GM21529 (cell line): Measurements from ENCODE around the gene LTBP4.
"Not testable (repeated sequence)": the region's sequence is repeated elsewhere in the genome, so short reads cannot be mapped to it uniquely, and the experiment has no call there.

ENCODE experiments used
- ATAC-seq: cut with Tn5 transposase; IDR thresholded peaks from one replicate; pipeline ENCODE4 v1.9.1; 2021; ENCODE audit not compliant: unreplicated experiment

LTBP4 gene, protein sequence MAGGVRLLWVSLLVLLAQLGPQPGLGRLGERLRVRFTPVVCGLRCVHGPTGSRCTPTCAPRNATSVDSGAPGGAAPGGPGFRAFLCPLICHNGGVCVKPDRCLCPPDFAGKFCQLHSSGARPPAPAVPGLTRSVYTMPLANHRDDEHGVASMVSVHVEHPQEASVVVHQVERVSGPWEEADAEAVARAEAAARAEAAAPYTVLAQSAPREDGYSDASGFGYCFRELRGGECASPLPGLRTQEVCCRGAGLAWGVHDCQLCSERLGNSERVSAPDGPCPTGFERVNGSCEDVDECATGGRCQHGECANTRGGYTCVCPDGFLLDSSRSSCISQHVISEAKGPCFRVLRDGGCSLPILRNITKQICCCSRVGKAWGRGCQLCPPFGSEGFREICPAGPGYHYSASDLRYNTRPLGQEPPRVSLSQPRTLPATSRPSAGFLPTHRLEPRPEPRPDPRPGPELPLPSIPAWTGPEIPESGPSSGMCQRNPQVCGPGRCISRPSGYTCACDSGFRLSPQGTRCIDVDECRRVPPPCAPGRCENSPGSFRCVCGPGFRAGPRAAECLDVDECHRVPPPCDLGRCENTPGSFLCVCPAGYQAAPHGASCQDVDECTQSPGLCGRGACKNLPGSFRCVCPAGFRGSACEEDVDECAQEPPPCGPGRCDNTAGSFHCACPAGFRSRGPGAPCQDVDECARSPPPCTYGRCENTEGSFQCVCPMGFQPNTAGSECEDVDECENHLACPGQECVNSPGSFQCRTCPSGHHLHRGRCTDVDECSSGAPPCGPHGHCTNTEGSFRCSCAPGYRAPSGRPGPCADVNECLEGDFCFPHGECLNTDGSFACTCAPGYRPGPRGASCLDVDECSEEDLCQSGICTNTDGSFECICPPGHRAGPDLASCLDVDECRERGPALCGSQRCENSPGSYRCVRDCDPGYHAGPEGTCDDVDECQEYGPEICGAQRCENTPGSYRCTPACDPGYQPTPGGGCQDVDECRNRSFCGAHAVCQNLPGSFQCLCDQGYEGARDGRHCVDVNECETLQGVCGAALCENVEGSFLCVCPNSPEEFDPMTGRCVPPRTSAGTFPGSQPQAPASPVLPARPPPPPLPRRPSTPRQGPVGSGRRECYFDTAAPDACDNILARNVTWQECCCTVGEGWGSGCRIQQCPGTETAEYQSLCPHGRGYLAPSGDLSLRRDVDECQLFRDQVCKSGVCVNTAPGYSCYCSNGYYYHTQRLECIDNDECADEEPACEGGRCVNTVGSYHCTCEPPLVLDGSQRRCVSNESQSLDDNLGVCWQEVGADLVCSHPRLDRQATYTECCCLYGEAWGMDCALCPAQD (N-terminal part only)

DNA sequence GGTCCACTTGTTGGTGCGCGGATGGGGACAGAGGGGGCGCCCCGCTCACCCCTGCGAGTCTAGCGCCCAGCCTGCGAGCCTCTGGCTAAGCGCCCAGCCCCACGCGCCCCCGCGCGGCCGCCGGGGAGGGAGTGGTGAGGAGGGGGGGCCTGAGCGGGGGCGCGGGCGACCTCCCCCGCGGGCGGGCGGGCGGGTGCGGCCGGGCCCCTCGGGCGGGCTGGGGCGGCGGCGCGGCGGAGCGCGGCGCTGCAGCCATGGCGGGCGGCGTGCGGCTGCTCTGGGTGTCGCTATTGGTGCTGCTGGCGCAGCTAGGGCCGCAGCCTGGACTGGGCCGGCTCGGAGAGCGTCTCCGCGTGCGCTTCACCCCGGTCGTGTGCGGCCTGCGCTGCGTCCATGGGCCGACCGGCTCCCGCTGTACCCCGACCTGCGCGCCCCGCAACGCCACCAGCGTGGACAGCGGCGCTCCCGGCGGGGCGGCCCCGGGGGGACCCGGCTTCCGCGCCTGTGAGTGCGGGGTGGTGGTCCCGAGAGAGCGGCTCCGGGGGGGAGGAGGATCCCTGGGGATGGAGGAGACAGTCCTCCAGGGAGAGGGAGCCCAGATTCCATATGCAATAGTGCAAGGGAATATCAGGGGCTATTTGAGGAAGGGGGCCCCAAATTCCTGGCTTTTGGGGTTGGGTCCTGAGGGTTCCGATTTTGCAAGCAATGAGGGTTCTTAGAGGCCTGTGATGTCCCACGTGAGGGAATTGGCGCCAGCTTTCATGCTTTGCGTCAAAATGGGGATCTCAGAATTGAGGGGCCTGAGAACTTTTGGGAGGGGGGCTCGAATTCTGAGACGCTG, at the start of gene LTBP4:
Gene LTBP4, plus strand, starts transcription at position 236 of the 841 bp plus-strand sequence. Its CDS starts 19 bp downstream, at position 255.
- ATAC-seq: no peak

DNA sequence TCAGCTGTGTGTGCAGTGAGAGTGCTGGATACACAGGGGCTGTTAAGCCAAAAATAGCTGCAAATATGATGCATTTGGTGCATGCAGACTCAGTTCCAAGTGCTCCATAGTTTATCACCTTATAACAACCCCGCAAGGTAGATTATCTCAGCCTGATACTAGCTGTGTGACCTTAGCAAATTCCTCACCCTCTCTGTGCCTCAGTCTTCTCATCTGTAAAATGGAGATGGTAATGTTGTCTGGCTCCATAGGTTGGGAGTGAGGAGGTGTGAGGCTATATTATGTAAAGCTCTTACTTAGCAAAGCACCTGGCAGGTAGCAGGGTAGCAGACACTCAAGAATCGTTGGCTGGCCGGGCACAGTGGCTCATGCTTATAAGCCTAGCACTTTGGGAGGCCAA, 48.3 kb upstream of the LTBP4 start:
- ATAC-seq: no peak

DNA sequence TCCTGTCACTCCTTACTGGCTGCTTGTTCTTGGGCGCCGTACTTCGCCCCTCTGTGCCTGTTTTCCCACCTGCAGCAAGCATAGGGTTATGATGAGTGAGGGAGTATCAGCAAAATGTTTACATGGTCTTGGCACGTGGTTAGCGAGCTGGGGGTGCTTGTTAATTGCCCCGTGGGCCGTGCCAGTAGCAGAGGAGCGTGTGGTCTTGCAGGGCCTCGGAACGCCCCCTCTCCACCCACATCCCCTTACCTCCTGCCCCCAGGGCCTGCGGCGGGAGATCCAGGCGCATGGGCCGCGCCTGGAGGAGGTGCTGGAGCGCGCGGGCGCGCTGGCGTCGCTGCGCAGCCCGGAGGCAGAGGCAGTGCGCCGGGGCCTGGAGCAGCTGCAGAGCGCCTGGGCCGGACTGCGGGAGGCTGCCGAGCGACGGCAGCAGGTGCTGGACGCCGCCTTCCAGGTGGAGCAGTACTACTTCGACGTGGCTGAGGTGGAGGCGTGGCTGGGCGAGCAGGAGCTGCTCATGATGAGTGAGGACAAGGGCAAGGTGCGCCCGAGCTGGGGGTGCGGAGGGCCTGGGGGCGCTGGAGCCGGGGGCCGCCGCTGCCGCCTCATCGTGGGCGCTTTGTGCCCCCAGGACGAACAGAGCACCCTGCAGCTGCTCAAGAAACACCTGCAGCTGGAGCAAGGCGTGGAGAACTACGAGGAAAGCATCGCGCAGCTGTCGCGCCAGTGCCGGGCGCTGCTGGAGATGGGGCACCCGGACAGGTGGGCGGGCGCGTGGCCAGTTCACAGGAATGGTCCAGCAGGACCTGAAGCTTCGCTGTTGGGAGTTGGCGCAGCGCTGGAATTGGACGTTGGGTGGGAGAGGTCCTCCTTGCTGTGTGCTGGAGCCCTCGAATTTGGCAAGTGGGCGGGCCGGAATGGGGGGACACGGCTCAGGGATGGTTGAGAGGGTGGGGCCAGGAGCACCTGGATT, 47.0 kb upstream of the LTBP4 start:
- ATAC-seq: no peak

DNA sequence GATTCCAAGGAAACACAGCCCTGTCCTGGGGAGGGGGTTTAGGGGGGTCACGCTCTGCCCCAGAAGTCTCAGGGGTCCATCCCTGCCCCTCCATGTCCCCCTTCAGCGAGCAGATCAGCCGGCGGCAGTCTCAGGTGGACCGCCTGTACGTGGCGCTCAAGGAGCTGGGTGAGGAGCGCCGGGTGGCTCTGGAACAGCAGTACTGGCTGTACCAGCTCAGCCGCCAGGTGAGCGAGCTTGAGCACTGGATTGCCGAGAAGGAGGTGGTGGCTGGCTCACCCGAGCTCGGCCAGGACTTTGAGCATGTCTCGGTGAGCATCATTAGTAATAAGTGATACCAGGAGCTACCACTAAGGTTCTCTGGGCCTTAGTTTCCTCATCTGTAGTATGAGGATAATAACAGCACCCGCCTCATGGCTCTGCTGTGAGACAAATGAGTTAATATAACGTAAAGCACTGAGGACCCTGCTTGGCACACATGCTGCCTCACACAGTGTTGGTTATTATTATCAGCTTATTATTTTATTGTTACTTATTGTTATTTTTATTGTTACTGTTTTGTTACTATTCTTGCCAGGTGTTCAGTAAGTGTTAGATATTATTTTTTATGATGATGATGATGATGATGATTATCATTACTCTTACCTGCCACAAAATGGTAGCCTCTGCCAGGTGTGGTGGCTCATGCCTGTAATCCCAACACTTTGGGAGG, 45.0 kb upstream of the LTBP4 start:
- ATAC-seq: no peak

DNA sequence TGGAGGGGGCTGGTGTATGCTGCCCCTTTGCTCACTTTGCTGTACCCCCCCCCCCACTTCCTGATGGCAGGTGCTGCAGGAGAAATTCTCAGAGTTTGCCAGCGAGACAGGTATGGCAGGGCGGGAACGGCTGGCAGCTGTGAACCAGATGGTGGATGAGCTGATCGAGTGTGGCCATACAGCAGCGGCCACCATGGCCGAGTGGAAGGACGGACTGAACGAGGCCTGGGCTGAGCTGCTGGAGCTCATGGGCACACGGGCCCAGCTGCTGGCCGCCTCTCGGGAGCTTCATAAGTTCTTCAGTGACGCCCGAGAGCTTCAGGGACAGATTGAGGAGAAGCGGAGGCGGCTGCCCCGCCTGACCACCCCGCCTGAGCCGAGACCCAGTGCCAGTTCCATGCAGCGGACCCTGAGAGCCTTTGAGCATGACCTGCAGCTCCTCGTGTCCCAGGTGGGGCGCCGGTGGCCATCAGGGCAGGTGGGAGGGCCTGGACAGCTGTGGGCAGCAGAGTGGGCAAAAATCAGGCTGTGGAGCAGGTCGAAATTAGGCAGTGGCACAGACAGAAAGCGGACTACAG, 44.1 kb upstream of the LTBP4 start:
- no peak for ATAC-seq

DNA sequence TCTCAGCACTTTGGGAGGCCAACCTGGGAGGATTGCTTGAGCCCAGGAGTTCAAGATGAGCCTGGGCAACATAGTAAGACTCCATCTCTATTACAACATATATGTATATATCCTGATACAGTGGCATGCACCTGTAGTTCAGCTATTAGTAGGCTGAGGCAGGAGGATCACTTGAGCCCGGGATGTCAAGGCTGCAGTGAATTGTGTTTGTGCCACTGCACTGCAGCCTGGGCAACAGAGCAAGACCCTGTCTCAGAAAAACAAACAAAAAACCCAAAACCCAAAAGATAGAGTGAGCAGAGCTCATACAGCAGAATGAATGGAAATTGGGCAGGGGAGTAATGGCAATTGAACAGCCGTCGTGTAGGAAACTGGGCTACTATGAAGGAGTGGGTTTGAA, 41.8 kb upstream of the LTBP4 start:
- ATAC-seq: no peak

DNA sequence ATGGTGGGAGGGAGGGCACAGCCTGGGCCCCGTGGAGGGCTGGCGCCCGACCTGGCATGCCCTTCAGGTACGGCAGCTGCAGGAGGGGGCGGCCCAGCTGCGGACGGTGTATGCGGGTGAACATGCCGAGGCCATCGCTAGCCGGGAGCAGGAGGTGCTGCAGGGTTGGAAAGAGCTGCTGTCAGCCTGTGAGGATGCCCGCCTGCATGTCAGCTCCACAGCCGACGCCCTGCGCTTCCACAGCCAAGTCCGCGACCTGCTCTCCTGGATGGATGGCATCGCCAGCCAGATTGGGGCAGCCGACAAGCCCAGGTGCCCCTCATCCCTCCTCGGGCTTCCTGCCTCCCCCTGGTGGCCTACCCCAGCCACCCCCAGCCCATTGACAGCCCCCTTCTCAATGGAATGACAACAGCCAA, 41.1 kb upstream of the LTBP4 start:
- ATAC-seq: no peak

DNA sequence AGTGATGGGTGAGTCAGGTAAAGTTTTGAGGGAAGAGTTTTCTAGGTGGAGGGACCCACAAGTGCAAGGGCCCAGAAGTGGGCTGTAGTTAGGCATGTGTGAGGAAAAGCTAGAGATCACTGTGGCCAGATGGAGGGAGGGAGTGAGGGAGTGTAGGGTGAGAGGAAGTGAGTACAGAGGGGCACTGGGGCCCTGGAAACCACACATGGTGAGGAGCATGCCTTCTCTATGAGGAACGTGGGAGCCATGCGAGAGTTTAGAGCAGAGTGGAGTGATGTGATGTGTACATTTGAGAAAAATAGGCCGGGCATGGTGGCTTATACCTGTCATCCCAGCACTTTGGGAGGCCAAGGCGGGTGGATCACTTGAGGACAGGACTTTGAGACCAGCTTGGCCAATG, 39.2 kb upstream of the LTBP4 start:
- ATAC-seq: no peak

DNA sequence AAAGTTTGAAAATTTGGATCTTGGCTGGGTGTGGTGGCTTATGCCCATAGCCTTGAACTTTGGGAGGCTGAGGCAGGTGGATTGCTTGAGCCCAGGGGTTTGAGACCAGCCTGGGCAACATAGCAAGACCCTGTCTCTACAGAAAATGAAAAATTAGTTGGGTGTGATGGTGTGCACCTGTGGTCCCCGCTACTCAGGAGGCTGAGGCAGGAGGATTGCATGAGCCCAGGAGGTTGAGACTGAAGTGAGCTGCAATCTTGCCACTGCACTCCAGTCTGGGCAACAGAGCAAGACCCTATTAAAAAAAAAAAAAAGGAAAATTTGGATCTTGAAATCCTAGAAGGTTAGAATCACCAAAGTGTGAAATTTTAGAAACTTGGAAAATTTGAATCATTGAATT, 36.6 kb upstream of the LTBP4 start:
- not testable (repeated sequence) for ATAC-seq

DNA sequence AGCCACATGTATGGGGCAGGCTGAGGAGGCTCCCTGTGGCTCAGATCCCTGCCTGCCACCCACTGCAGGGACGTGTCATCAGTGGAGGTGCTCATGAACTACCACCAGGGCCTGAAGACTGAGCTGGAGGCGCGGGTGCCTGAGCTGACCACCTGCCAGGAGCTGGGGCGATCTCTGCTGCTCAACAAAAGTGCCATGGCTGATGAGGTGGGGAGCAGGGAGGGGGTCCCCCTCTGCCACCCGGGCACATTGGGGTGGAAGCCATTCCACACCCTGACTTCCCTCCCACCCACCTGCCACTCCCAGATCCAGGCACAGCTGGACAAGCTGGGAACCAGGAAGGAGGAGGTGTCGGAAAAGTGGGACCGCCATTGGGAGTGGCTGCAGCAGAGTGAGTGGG, 35.8 kb upstream of the LTBP4 start:
- no peak for ATAC-seq

DNA sequence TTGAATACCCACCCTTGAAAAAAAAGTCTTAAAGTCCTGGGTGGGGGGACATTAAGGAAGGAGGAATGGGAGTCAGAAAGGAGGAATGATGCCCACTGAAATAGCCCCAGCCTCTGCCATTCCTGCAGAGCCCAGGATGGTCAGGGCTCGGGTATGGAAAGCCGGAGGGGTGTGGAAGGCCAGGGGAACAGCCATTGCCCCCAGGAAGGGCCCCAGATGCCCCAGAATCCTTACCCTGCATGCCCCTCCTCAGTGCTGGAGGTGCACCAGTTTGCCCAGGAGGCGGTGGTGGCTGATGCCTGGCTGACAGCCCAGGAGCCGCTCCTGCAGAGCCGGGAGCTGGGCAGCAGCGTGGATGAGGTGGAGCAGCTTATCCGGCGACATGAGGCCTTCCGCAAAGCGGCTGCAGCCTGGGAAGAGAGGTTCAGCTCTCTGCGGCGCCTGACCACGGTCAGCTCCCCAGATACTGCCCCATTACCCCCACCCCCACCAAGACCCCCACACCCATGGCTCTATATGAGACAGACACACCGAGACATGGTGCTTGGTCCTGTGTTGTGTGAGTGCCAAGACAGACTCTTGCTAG, 35.2 kb upstream of the LTBP4 start:
- ATAC-seq: no peak

DNA sequence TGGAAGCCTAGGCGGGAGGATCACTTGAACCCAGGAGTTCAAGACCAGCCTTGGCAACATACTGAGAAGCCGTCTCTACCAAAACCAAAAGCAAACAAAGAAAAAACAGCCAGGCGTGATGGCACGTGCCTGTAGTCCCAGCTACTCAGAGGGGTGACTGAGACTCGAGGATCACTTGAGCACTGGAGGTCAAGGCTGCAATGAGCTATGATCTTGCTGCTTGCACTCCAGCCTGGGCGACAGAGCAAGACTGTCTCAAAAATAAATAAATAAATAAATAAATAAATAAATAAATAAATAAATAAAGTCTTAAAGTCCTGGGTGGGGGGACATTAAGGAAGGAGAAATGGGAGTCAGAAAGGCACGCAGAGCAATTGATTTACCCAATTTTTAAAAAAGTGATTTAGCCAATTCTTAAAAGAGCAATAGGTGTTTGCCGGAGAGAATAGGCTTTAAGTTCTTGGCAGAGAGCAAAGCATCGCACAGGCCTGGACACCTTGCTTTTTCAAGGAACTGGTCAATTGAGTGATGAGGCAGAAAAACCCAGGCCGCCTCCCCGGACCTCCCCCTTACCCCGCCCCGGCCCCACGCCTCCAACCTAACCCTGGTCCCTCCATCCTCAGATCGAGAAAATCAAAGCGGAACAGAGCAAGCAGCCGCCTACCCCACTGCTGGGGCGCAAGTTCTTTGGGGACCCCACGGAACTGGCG, 34.0 kb upstream of the LTBP4 start:
- ATAC-seq: no peak

DNA sequence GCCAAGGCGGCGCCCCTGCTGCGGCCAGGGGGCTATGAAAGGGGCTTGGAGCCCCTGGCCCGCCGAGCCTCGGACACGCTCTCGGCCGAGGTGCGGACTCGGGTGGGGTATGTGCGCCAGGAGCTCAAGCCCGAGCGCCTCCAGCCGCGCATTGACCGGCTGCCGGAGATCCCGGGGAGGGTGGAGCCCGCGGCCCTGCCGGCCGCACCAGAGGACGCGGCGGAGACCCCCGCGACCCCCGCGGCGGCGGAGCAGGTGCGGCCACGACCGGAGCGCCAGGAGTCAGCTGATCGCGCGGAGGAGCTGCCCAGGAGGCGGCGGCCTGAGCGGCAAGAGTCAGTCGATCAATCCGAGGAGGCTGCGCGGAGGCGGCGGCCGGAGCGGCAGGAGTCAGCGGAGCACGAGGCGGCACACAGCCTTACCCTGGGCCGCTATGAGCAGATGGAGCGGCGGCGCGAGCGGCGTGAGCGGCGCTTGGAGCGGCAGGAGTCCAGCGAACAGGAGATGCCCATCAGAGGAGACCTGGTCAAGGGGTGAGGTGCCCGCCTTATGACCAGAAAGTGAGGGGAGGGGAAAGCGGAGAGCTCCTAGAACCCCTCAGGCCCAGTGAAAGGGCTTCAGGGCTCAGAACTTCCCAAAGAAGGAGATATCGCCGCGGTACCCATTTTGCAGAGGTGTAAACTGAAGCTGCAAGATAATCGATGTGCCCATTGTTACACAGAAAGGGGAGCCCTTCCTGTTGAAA, 33.2 kb upstream of the LTBP4 start:
- ATAC-seq: no peak

DNA sequence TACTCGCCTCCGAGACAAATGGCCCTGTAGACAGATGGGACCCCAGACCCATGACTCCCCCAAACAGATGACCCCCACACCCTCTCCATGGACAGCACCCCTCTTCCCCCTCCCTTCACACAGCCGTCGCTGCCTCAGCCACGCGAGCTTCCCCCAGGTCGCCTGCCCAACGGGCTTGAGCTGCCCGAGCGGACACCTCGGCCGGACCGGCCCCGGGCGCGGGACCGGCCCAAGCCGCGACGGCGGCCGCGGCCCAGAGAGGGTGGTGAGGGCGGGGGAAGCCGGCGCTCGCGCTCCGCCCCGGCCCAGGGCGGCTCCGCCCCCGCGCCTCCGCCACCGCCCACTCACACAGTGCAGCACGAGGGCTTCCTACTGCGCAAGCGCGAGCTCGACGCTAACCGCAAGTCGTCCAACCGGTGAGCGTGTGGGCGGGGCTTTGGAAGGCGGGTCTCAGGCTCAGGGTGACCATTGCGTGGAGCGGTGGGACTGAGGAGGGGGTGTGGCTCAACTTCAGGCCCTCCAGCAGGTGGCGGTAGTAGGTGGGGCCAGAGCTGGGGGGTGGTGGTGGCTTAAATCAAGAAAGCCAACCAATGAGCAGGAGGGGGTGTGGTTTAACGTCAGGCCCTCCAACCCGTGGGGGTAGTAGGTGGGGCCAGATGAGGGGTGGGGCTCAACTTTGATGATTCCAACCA, 30.7 kb upstream of the LTBP4 start:
- ATAC-seq: peak; percentile 85

DNA sequence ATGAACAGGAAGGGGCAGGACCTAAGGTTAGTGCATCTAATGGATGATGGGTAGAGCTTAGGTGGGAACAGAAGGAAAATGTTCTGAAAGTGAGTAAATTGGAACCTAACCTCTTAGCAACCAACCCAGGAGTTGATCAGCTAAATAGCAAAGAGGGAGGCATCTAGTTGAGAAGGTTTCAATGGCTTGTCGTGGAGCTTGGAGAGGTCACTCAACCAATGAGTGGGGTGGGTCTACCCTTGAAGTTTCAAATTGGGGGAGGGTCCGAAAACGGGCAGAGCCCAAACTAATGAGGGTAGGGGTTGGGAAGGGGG, 30.2 kb upstream of the LTBP4 start:
- ATAC-seq: no peak
